ENCODE measurements around the gene MAST2.

MAST2 gene

DNA sequence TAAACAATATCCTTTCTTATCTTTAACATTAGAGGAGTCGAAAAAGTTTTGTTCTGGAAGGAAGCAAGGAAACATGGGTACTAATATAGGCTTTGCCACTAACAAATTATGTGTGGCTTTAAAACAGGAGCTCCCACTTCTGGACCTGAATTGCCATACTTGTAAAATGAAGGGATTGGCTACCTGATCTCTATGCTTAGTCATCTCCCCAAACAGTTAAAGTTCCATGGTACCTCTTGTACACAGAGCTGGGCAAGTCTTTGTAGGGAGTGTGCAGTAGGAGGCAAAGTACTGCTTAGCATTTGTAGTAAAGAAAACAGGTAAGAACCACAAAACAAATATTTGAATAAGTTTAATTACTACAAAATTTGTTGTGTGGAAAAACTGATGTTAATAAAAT is 81.3 kb downstream of the MAST2 start:
- no peak for DNase-seq (ENCODE audit: low read depth, low spot score)

GRCh38 chr1:45886229-45886628 is 82.8 kb downstream of the MAST2 start:
- H3K4me3 ChIP-seq (ENCODE audit: low read length) = no peak overlapping the region
- DNase-seq (ENCODE audit: low read depth, low spot score) = no peak

More for the DNA sequence above, 81.3 kb downstream of the MAST2 start:
- H3K4me3 ChIP-seq (ENCODE audit: low read length) = no peak overlapping the region

DNA sequence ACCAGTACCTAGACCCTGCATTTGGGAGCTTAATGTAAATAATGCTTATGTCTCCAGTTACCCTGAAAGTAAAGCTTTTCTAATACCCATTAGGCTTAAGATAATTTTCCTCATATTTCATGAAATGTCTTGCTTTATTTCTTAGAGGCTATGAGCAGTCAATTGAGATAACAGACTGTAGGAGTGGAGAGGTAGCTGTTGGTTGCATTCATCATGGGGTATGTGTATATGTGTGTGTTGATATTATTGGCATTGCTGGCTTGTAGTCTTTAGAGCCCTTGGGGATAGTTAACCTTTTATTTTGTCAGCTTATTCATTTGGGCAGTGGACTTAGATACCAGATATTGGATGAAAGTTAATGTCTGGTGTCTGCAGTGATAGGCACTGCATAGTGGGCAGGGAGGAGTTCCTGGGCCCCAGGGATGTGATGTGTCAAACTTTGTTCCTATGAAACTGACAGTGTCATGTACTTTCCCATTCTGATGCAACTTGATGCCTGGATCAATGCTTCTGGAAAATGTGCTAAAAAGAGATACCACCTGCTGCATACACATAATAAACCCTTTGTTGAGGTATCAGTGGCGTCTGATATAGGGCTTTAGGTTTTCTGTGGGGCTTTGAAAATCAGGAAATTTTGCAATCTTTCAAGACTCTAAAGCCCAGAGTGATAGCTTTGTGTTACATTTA is 83.9 kb downstream of the MAST2 start:
- no peak overlapping the region for H3K4me3 ChIP-seq (ENCODE audit: low read length)
- DNase-seq (ENCODE audit: low read depth, low spot score) = no peak

GRCh38 chr1:45890078-45890477 is 86.7 kb downstream of the MAST2 start:
- no peak overlapping the region for H3K4me3 ChIP-seq (ENCODE audit: low read length)
- DNase-seq (ENCODE audit: low read depth, low spot score) = no peak

GRCh38 chr1:45891087-45891486 is 87.7 kb downstream of the MAST2 start:
- no peak overlapping the region for H3K4me3 ChIP-seq (ENCODE audit: low read length)
- no peak for DNase-seq (ENCODE audit: low read depth, low spot score)

DNA sequence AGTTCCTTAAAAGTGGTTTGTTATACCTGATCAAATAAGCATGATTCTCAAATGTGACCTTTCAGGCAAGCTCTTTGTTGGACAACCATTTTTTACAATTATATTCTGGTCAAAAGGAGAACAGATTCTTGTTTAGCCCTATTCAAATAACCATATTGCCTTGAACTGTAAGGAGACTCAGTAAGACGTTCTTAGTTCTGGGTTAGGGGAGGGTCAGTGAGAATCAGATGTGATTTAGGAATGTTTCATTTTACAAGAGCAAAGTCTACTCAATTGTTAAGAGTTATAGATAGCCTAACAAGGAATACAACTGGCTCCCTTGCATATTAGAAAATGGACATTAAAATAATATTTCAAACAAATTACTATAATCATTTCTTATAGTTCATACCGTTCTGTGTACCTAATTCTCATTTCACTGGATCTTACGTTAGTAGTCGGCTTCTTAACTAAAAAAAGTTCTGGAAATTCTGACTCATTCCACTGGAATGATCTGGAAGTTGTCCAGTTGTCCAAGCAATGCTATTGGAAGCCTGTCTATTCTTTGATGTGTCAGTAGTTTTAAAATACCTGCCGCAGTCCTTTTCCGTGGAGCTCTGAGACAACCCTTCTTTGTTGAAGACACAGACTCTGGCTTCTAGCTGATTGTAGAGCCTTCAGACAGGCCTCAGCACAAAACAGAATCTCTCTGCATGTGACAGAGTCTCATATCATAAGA is 88.8 kb downstream of the MAST2 start:
- DNase-seq (ENCODE audit: low read depth, low spot score) = no peak
- H3K4me3 ChIP-seq (ENCODE audit: low read length) = no peak overlapping the region

DNA sequence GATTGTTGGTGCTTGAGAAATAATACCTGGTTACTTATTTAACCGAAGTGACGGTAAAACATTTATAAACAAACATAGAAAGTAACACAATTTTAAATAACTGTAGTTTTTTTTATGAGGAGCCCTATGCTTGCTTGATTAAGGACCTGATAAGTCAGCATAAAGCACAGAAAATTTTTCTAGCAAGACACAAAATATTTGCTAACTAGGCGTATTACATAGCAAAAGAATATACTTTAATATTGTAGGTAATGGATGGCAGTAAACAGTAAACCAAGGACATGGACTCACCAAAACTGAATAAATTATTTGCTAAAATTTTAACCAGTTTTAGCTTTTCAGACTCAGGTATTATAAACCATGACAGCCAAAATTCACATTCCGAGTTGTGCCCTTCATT is 90.9 kb downstream of the MAST2 start:
- no peak for DNase-seq (ENCODE audit: low read depth, low spot score)
- H3K4me3 ChIP-seq (ENCODE audit: low read length) = no peak overlapping the region

GRCh38 chr1:45894921-45895320 is 91.5 kb downstream of the MAST2 start:
- DNase-seq (ENCODE audit: low read depth, low spot score) = no peak
- H3K4me3 ChIP-seq (ENCODE audit: low read length) = no peak overlapping the region

DNA sequence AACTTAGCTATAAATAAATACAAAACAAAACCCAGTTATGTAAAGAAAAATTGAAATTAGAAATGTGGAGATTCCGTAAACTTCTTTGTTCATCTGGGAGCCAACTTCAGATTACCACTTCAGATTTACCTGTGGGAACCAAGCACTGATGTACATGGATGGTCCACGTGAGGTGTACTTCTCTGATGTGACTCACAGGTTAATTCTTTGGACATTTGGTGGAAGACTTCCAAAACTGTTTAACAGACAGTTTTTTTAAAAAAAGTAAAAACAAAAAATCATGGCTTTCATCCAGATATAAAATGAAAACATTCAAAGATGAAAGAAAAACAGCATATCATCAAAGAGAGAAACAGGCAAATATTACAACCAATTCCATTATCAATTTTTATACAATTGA is 92.0 kb downstream of the MAST2 start:
- DNase-seq (ENCODE audit: low read depth, low spot score) = no peak
- no peak overlapping the region for H3K4me3 ChIP-seq (ENCODE audit: low read length)

GRCh38 chr1:45906883-45907282 is 103.5 kb downstream of the MAST2 start:
- no peak overlapping the region for H3K4me3 ChIP-seq (ENCODE audit: low read length)

GRCh38 chr1:45908611-45909140 is 105.3 kb downstream of the MAST2 start:
- no peak overlapping the region for H3K4me3 ChIP-seq (ENCODE audit: low read length)
- no peak for DNase-seq (ENCODE audit: low read depth, low spot score)

More at GRCh38 chr1:45906883-45907282, 103.5 kb downstream of the MAST2 start:
- DNase-seq (ENCODE audit: low read depth, low spot score) = no peak

DNA sequence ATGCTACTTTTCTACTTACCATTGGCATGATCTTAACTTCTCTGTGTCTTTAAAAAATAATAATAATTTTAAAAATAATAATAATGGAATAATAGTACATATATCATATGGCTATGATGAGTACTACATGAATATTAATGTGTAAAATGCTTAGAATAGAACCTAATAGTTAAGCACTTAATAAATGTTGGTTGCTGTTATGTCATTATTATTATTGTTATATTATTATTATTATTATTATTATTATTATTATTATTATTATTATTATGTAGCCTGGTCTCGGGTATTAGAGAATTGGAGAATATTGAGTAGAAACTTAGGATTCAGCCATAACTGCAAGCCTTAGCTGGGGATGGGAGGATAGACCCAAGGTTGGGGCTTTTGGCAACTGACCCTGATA is 108.2 kb downstream of the MAST2 start:
- H3K4me3 ChIP-seq (ENCODE audit: low read length) = no peak overlapping the region
- no peak for DNase-seq (ENCODE audit: low read depth, low spot score)

DNA sequence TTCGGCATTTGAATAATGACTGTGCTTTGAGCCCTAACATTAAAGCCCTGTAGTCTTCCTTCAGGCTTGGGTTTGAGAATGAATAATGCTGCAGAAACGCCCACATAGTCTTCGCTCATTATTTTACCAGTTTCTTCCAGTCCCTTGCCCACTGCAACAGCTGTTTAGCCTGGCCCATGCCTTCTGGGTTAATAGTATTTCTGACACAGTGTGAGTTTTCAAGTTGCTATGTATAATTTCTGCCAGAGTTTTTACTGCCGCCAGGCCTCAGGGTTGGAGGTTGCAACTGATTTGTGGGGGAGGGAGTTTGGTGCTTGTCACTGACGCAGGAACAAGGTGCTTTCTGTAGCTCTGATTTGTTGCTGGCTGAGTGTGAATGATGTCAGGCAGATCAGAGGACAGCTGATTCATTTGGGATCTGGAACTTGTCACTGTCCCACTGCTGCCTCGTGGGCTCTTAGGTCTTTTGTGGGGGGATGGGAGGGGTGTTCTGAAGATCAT is 109.8 kb downstream of the MAST2 start:
- DNase-seq (ENCODE audit: low read depth, low spot score) = no peak
- no peak overlapping the region for H3K4me3 ChIP-seq (ENCODE audit: low read length)

- DNase-seq (ENCODE audit: low read depth, low spot score) = no peak
- no peak overlapping the region for H3K4me3 ChIP-seq (ENCODE audit: low read length)
Measured at GRCh38 chr1:45913731-45914501, 110.5 kb downstream of the MAST2 start.

DNA sequence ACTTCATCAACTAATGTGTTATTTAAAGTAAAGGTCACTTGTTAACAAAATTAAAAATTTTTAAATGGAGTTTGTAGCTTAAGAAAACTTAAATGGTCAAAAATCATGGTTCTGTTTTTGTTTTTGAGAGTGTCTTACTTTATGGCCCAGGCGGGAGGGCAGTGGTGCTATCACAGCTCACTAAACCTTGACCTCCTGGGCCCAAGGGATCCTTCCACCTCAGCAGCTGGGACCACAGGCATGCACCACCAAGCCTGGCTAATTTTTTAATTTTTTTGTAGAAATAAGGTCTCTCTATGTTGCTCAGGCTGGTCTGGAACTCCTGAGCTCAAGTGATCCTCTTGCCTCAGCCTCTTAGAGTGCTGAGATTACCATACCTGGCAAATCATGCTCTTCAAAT is 111.4 kb downstream of the MAST2 start:
- no peak for DNase-seq (ENCODE audit: low read depth, low spot score)

DNA sequence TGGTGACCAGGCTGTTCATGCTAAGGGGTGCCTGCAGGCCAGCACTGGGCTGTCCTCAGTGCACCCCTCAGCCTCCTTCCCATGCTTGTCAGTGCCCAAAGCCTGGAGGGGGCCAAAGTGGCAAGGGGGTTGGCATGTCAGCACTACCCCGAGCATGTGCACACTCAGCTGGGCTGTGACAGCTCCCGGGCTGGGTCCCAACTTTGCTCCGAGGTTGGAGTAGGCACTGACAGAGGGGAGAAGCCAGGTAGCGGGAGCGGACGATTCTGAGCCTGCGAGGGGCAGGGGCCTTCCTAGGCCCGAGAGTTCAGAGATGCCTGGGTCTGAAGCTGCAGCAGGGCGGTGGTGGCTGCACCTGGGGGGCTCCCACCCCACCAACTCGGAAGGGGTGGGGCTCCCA is 119.0 kb downstream of the MAST2 start:
- no peak for DNase-seq (ENCODE audit: low read depth, low spot score)
- no peak overlapping the region for H3K4me3 ChIP-seq (ENCODE audit: low read length)

More for the DNA sequence above, 111.4 kb downstream of the MAST2 start:
- no peak overlapping the region for H3K4me3 ChIP-seq (ENCODE audit: low read length)

GRCh38 chr1:45922813-45923212 is 119.4 kb downstream of the MAST2 start:
- DNase-seq (ENCODE audit: low read depth, low spot score) = no peak
- H3K4me3 ChIP-seq (ENCODE audit: low read length) = no peak overlapping the region

DNA sequence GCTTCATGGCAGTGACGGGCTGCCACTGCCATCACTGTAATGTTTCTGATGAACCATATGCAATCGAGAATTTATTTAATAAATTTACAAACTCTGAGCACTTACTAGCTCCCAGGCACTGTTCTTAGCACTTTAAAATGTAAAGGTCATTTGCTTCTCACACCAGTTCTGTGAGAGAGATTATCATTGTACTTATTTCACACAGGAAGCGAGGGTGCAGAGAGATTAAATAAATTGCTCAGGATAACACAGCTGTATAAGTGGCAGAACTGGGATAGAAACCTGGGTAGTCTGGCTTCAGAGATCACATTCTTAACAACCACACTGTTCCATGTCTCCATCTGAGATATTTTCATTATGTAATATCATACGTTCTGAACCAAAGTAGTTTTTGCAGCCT is 119.9 kb downstream of the MAST2 start:
- DNase-seq (ENCODE audit: low read depth, low spot score) = no peak
- no peak overlapping the region for H3K4me3 ChIP-seq (ENCODE audit: low read length)

GRCh38 chr1:45924736-45925135 is 121.3 kb downstream of the MAST2 start:
- DNase-seq (ENCODE audit: low read depth, low spot score) = no peak
- no peak overlapping the region for H3K4me3 ChIP-seq (ENCODE audit: low read length)
